Trophoblast cell (in vitro differentiated cells and primary cell): ENCODE results near the gene TCAF1.

Source experiments
- DNase-seq, 2 donors: peaks; one replicate each; pipeline ENCODE4 v3.0.0-alpha.2; 2016
- H2AFZ ChIP-seq: 2 replicates; pipeline ENCODE4 v1.6.1; 2013; ENCODE audit warnings: low read length, moderate library complexity, mild to moderate bottlenecking; ENCODE audit not compliant: insufficient read depth, poor library complexity
- H2AK5ac ChIP-seq: 2 replicates; pipeline ENCODE4 v1.6.1; 2013; ENCODE audit warnings: mild to moderate bottlenecking, low read length
- H2BK120ac ChIP-seq: 2 replicates; pipeline ENCODE4 v1.6.1; 2013; ENCODE audit warnings: low read length, mild to moderate bottlenecking, moderate library complexity; ENCODE audit not compliant: insufficient read depth, poor library complexity
- H2BK12ac ChIP-seq: 2 replicates; pipeline ENCODE4 v1.6.1; 2013; ENCODE audit warnings: mild to moderate bottlenecking, low read length, moderate library complexity
- H2BK5ac ChIP-seq: 2 replicates; pipeline ENCODE4 v1.6.1; 2013; ENCODE audit warnings: low read length, low read depth, moderate library complexity, mild to moderate bottlenecking; ENCODE audit not compliant: poor library complexity
- H3K14ac ChIP-seq: 2 replicates; pipeline ENCODE4 v1.6.1; 2013; ENCODE audit warnings: mild to moderate bottlenecking, low read length
- H3K18ac ChIP-seq: 2 replicates; pipeline ENCODE4 v1.6.1; 2013; ENCODE audit warnings: mild to moderate bottlenecking, low read length
- H3K23ac ChIP-seq: 2 replicates; pipeline ENCODE4 v1.6.1; 2013; ENCODE audit warnings: low read length
- H3K27ac ChIP-seq: 2 replicates; pipeline ENCODE4 v1.5.1; 2013; ENCODE audit warnings: low read depth, mild to moderate bottlenecking, inconsistent platforms, low read length, moderate library complexity
- H3K27me3 ChIP-seq: 2 replicates; pipeline ENCODE4 v1.6.1; 2013; ENCODE audit warnings: inconsistent platforms, mild to moderate bottlenecking, low read length, moderate library complexity; ENCODE audit not compliant: insufficient read depth
- H3K36me3 ChIP-seq, 2 experiments: 1 replicate in 1 of 2; 2 replicates in 1 of 2; pipeline ENCODE4 v1.6.1; 2013; ENCODE audit warnings: low read length in 2 of 2, mild to moderate bottlenecking in 2 of 2, moderate library complexity in 1 of 2; ENCODE audit not compliant: insufficient read depth in 2 of 2, control insufficient read depth in 1 of 2
- H3K4ac ChIP-seq: 2 replicates; pipeline ENCODE4 v1.6.1; 2013; ENCODE audit warnings: low read depth, mild to moderate bottlenecking, low read length, moderate library complexity
- H3K4me1 ChIP-seq, 2 experiments: 1 replicate in 1 of 2; 2 replicates in 1 of 2; pipeline ENCODE4 v1.6.1; 2013; ENCODE audit warnings: low read length in 2 of 2, mild to moderate bottlenecking in 2 of 2, moderate library complexity in 1 of 2; ENCODE audit not compliant: insufficient read depth in 2 of 2, control insufficient read depth in 1 of 2
- H3K4me2 ChIP-seq: 2 replicates; pipeline ENCODE4 v1.6.1; 2013; ENCODE audit warnings: inconsistent platforms, mild to moderate bottlenecking, low read length, moderate library complexity
- H3K4me3 ChIP-seq: 2 replicates; pipeline ENCODE4 v1.5.1; 2013; ENCODE audit warnings: mild to moderate bottlenecking, low read depth, low read length, inconsistent platforms
- H3K79me1 ChIP-seq: one replicate; pipeline ENCODE4 v1.6.1; 2013; ENCODE audit warnings: low read length
- H3K79me2 ChIP-seq: 2 replicates; pipeline ENCODE4 v1.6.1; 2013; ENCODE audit warnings: low read length, mild to moderate bottlenecking; ENCODE audit not compliant: control insufficient read depth, insufficient read depth, poor library complexity
- H3K9ac ChIP-seq: 2 replicates; pipeline ENCODE4 v1.6.1; 2013; ENCODE audit warnings: mild to moderate bottlenecking, low read length
- H3K9me3 ChIP-seq: 2 replicates; pipeline ENCODE4 v1.6.1; 2013; ENCODE audit warnings: low read depth, mild to moderate bottlenecking, control low read depth, inconsistent platforms, low read length; ENCODE audit not compliant: insufficient read depth
- H4K12ac ChIP-seq: 2 replicates; pipeline ENCODE4 v1.6.1; 2013; ENCODE audit warnings: low read depth, mild to moderate bottlenecking, low read length, moderate library complexity
- H4K8ac ChIP-seq: 2 replicates; pipeline ENCODE4 v1.6.1; 2013; ENCODE audit warnings: low read depth, mild to moderate bottlenecking, low read length, moderate library complexity
- H4K91ac ChIP-seq: one replicate; pipeline ENCODE4 v1.6.1; 2013; ENCODE audit warnings: low read depth, mild to moderate bottlenecking, low read length, moderate library complexity
- WGBS: extraction: QIAGEN DNeasy Blood & Tissue Kit; methylation state at CpG from one replicate; pipeline ENCODE4 v1.1.7; 2013; ENCODE audit warnings: missing lambda C conversion rate; ENCODE audit not compliant: insufficient read length, insufficient coverage; ENCODE audit errors: extremely low coverage; 5-methylcytosine and 5-hydroxymethylcytosine counted together

The TCAF1 gene

DNA sequence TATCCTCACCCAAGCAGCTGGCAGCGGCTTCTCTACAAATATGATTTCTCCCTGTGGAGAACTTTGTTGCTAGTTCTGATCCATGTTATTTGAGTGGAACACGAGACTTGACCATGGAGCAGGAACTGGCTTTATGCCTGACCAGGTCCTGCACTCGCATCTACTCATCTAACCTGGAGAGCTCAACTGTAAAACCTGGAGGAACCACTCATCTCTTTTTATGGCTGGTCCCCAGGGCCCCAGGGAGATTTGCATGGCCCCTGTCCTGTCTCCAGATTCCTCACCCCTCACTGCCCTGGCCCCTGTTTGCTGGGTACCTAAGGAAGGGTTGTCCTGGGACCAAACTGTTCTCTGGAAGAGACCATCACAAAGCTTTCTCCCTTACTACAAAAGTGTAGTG is 16.0 kb downstream of the TCAF1 start:
- peak overlapping the region; percentile 77 for H4K12ac ChIP-seq
- H3K9ac ChIP-seq: no peak overlapping the region
- no CpG with 5 or more reads among the region's 3 CpGs for WGBS
- no peak for DNase-seq
- no peak overlapping the region for H3K27ac ChIP-seq
- no peak overlapping the region for H2AK5ac ChIP-seq
- H3K14ac ChIP-seq: no peak overlapping the region
- H3K79me2 ChIP-seq: peaks cover 8% of the 10 kb centered on the region
- H3K4ac ChIP-seq: no peak overlapping the region
- H3K18ac ChIP-seq: peak overlapping the region; percentile 86
- H3K79me1 ChIP-seq: peaks cover 6% of the 10 kb centered on the region
- H2BK12ac ChIP-seq: no peak overlapping the region
- no peak overlapping the region for H3K4me3 ChIP-seq
- H3K36me3 ChIP-seq: peaks cover 0 to under 1% of the 10 kb centered on the region in 2 experiments
- no peak overlapping the region for H3K4me2 ChIP-seq
- H3K4me1 ChIP-seq: peaks cover 4 to 5% of the 10 kb centered on the region in 2 experiments
- H2BK120ac ChIP-seq: no peak overlapping the region
- H3K27me3 ChIP-seq: no peaks in the 10 kb centered on the region
- no peak overlapping the region for H2BK5ac ChIP-seq
- peaks cover under 1% of the 10 kb centered on the region for H3K9me3 ChIP-seq
- no peak overlapping the region for H3K23ac ChIP-seq
- H4K91ac ChIP-seq: no peak overlapping the region
- no peak overlapping the region for H2AFZ ChIP-seq
- no peak overlapping the region for H4K8ac ChIP-seq

DNA sequence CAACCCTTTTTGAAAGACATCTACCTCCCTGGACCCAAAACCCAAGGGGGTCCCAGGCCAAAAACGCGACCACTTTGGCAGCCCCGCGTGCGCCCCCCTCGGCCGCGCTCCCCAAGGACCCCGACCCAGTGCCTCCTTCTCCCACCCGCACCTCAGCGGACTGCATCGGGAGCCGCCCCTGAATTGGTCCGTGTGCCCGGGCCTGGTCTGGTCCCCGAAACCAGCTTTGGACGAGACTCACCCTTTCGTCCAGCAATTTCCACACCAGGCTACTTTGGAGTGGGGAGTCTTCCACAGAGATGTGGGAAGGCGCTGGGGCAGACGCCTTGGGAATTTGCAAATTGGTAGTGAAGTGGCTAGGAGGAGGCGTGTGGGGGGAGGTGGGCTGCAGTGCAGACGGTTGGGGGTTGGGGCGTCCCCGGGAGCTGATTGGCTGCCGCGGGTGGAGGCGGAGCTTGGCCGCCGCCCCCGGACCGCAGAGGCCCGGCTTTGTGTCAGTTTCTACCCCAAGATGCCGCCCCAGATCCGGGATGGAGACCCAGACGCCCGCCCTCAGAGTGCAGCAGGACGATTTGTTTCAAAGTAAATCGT is 16.9 kb downstream of the TCAF1 start:
- Histone ChIP-seq H4K12ac (peak overlapping the region; percentile 35), H3K79me2 (peaks cover 8% of the 10 kb centered on the region), H2BK12ac (no peak overlapping the region), H3K9ac (peak overlapping the region; percentile 94), H3K27me3 (no peaks in the 10 kb centered on the region), H4K8ac (peak overlapping the region; percentile 51), H3K18ac (peak overlapping the region; percentile 76), H3K4me2 (peak overlapping the region; percentile 99), H3K4me3 (peak overlapping the region; percentile 85), H3K14ac (peak overlapping the region; percentile 74), H2BK120ac (peak overlapping the region; percentile 25), H3K36me3 (peaks cover 0 to 4% of the 10 kb centered on the region in 2 experiments), H3K4ac (peak overlapping the region; percentile 61), H2AK5ac (peak overlapping the region; percentile 47), H3K79me1 (peaks cover 6% of the 10 kb centered on the region), H4K91ac (peak overlapping the region; percentile 41), H3K4me1 (peaks cover 4 to 5% of the 10 kb centered on the region in 2 experiments), H3K27ac (peak overlapping the region; percentile 11), H3K9me3 (peaks cover 2% of the 10 kb centered on the region), H3K23ac (peak overlapping the region; percentile 76), H2BK5ac (no peak overlapping the region), H2AFZ (peak overlapping the region; percentile 50)
- no CpG with 5 or more reads among the region's 38 CpGs for WGBS
- DNase-seq: no peak

DNA sequence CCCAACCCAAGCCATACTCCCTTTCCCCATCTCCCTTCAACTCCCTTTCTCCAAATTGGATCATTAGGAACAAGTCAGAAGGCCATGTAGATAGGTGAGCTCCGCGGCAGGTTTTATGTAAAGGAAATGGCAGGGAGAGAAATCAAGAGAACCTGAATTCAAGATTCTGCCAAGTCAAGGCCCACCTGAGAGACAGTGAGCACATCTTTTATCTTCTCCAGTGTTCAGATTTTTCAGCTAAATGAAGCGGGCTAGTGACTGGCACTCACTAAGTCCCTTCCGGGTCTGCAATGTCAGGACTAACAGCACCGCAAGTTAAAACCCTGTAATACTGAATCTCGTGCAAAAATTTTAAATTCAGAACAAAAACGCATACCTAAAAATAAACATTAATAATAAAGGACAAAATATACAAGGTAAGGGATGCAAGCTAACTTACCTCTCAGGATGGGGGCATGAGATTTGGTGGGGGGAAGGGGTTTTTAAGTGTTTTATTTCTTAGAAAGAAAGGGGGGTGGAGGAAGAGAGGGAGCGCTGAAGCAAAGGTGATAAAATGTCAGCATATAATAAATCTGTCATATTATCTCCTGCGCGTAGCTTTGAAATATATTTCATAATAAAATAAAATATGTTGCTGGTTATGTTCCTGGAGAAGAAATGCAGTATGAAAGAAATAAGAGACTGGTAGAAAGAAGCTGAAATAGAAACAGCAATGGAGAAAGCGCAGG is 17.6 kb downstream of the TCAF1 start:
- peaks cover 6% of the 10 kb centered on the region for H3K79me1 ChIP-seq
- peak overlapping the region; percentile 25 for H2BK120ac ChIP-seq
- peaks cover 2% of the 10 kb centered on the region for H3K9me3 ChIP-seq
- no peak overlapping the region for H2BK5ac ChIP-seq
- peak overlapping the region; percentile 61 for H3K4ac ChIP-seq
- no peak for DNase-seq
- H3K4me1 ChIP-seq: peaks cover 4 to 5% of the 10 kb centered on the region in 2 experiments
- H3K27me3 ChIP-seq: no peaks in the 10 kb centered on the region
- peak overlapping the region; percentile 41 for H4K91ac ChIP-seq
- H3K36me3 ChIP-seq: peaks cover 0 to 4% of the 10 kb centered on the region in 2 experiments
- H2AK5ac ChIP-seq: no peak overlapping the region
- peak overlapping the region; percentile 99 for H3K4me2 ChIP-seq
- H3K27ac ChIP-seq: no peak overlapping the region
- H2AFZ ChIP-seq: peak overlapping the region; percentile 50
- no peak overlapping the region for H3K18ac ChIP-seq
- peak overlapping the region; percentile 85 for H3K4me3 ChIP-seq
- H3K14ac ChIP-seq: peak overlapping the region; percentile 74
- peak overlapping the region; percentile 51 for H4K8ac ChIP-seq
- peak overlapping the region; percentile 35 for H4K12ac ChIP-seq
- no peak overlapping the region for H2BK12ac ChIP-seq
- H3K79me2 ChIP-seq: peaks cover 8% of the 10 kb centered on the region
- H3K23ac ChIP-seq: no peak overlapping the region
- no CpG with 5 or more reads among the region's 11 CpGs for whole genome bisulfite sequencing
- H3K9ac ChIP-seq: peak overlapping the region; percentile 94

DNA sequence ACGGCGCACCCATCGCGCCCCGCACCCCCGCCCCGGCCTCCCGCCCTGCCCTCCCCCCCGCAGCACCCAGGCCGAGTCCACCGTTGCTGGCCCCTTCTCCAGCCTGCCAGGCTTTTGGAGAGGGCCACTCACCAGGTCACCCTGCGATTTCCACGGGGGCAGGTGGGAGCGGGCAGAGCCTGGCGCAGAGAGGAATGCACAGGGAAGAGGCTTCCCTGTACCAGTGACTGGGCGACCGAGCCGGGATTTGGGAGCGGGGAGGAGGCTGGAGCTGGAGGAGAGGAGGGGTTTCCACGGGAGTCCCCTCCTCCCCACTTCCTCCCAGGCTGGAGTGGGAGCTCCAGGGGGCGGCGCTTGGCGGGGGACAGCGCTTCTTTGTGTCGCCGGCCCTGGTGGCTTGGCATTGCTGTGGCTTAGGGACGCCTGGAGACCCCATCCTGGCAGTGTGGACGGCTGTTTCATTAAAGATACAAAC is 19.3 kb downstream of the TCAF1 start:
- Histone ChIP-seq H3K4ac (peak overlapping the region; percentile 29), H3K79me2 (peaks cover 8% of the 10 kb centered on the region), H3K27me3 (no peaks in the 10 kb centered on the region), H3K14ac (peak overlapping the region; percentile 74), H2BK12ac (no peak overlapping the region), H3K9ac (peak overlapping the region; percentile 86), H3K4me3 (peak overlapping the region; percentile 89), H3K23ac (no peak overlapping the region), H3K4me2 (peak overlapping the region; percentile 89), H3K36me3 (peaks cover 0 to 4% of the 10 kb centered on the region in 2 experiments), H3K4me1 (peaks cover 4 to 5% of the 10 kb centered on the region in 2 experiments), H3K27ac (peak overlapping the region; percentile 38), H4K91ac (peak overlapping the region; percentile 66), H3K79me1 (peaks cover 6% of the 10 kb centered on the region), H2BK5ac (peak overlapping the region; percentile 61), H2AFZ (peak overlapping the region; percentile 30), H3K18ac (peak overlapping the region; percentile 72), H3K9me3 (peaks cover 2% of the 10 kb centered on the region), H4K12ac (peak overlapping the region; percentile 35), H4K8ac (peak overlapping the region; percentile 79), H2BK120ac (peak overlapping the region; percentile 47), H2AK5ac (no peak overlapping the region)
- no CpG with 5 or more reads among the region's 28 CpGs for WGBS
- no peak for DNase-seq
